Esophagus muscularis mucosa (tissue), 3 donors: ENCODE measurements around the gene IRX1.

ENCODE experiments used
- EP300 ChIP-seq: sonication (generic); formaldehyde crosslinking; IDR thresholded peaks from one replicate; pipeline ENCODE4 v1.6.1; 2017; ENCODE audit warnings: antibody characterized with exemption
- POLR2A ChIP-seq: fragments of 450-650 bp; IDR thresholded peaks from one replicate; pipeline ENCODE4 v1.6.1; 2017; ENCODE audit warnings: antibody characterized with exemption, moderate library complexity, mild to moderate bottlenecking, low read depth
- POLR2AphosphoS5 ChIP-seq, 2 donors: sonication (generic); formaldehyde crosslinking; IDR thresholded peaks; one replicate each; pipeline ENCODE4 v1.6.1; 2017; ENCODE audit warnings: antibody characterized with exemption in 2 of 2

- TF ChIP-seq POLR2A (no peak), EP300 (no peak), POLR2AphosphoS5 (IDR thresholded peaks at IDR 0.05) (no peak)
Observed at GRCh38 chr5:3546028-3546427, 49.6 kb upstream of the IRX1 start.
